LNCaP clone FGC (cell line): ENCODE results near the gene GID8.

Experiments used
- DNase-seq: peaks from one replicate; pipeline ENCODE4 v3.0.0-alpha.2; 2011; ENCODE audit warnings: low read depth
- H3K4me3 ChIP-seq: 2 replicates; pipeline ENCODE4 v1.5.1; 2011; ENCODE audit warnings: mild to moderate bottlenecking, low read depth, low read length, control low read depth
- CTCF ChIP-seq: IDR thresholded peaks from 2 replicates; pipeline ENCODE4 v1.5.1; 2012; ENCODE audit warnings: mild to moderate bottlenecking; ENCODE audit not compliant: control insufficient read depth, insufficient read depth; ENCODE audit errors: extremely low read depth

Gene GID8

GRCh38 chr20:62892348-62893304 is 45.3 kb upstream of the GID8 start:
- no peak overlapping the region for H3K4me3 ChIP-seq
- no peak for DNase-seq
- TF ChIP-seq CTCF = no peak

- TF ChIP-seq CTCF = no peak
- no peak for DNase-seq
- no peak overlapping the region for H3K4me3 ChIP-seq
Measured at GRCh38 chr20:62893700-62894099, 44.2 kb upstream of the GID8 start.

GRCh38 chr20:62894261-62894660 is 43.7 kb upstream of the GID8 start:
- no peak overlapping the region for H3K4me3 ChIP-seq
- no peak for TF ChIP-seq CTCF
- no peak for DNase-seq

GRCh38 chr20:62895539-62895938 is 42.4 kb upstream of the GID8 start:
- H3K4me3 ChIP-seq = no peak overlapping the region
- no peak for TF ChIP-seq CTCF
- no peak for DNase-seq

GRCh38 chr20:62896526-62896925 is 41.4 kb upstream of the GID8 start:
- no peak for TF ChIP-seq CTCF
- DNase-seq = no peak
- no peak overlapping the region for H3K4me3 ChIP-seq

- H3K4me3 ChIP-seq = no peak overlapping the region
- no peak for DNase-seq
- TF ChIP-seq CTCF = no peak
Measured at GRCh38 chr20:62897666-62898065, 40.3 kb upstream of the GID8 start.
